Fibroblast of skin of left biceps (primary cell): ENCODE measurements around the gene SSBP4.
"Not testable (repeated sequence)": the region's sequence is repeated elsewhere in the genome, so short reads cannot be mapped to it uniquely, and the experiment has no call there.

ENCODE experiments used
- DNase-seq, 2 experiments: peaks; one replicate each; pipeline ENCODE4 v3.0.0-alpha.2; 2013; ENCODE audit warnings: low read depth in 2 of 2

The SSBP4 gene

GRCh38 chr19:18393836-18394235 lies 25.4 kb upstream of the SSBP4 start:
- DNase-seq: no peak

- no peak for DNase-seq
Measured at GRCh38 chr19:18396471-18397241, 22.5 kb upstream of the SSBP4 start.

- DNase-seq: no peak
Measured at GRCh38 chr19:18397242-18398202, 21.7 kb upstream of the SSBP4 start, which contains the start of gene LRRC25. Gene LRRC25 (minus strand): TSS chr19:18397622. CDS start chr19:18396963, 659 bp downstream.

- no peak for DNase-seq
Measured at GRCh38 chr19:18399008-18399407, 20.2 kb upstream of the SSBP4 start.

- DNase-seq: no peak
Measured at GRCh38 chr19:18401580-18402112, 17.6 kb upstream of the SSBP4 start.

- not testable (repeated sequence) for DNase-seq
Measured at GRCh38 chr19:18402455-18403248, 16.5 kb upstream of the SSBP4 start.

DNA sequence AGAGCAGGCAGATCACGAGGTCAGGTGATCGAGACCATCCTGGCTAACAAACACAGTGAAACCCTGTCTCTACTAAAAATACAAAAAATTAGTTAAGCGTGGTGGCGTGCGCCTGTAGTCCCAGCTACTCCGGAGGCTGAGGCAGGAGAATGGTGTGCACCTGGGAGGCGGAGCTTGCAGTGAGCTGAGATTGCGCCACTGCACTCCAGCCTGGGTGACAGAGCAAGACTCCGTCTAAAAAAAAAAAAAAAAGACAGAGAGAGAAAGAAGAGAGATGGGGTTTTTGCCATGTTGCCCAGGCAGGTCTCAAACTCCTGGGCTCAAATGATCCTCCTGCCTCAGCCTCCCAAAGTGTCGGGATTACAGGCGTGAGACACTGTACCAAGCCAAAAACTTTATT lies 13.4 kb upstream of the SSBP4 start:
- not testable (repeated sequence) for DNase-seq

DNA sequence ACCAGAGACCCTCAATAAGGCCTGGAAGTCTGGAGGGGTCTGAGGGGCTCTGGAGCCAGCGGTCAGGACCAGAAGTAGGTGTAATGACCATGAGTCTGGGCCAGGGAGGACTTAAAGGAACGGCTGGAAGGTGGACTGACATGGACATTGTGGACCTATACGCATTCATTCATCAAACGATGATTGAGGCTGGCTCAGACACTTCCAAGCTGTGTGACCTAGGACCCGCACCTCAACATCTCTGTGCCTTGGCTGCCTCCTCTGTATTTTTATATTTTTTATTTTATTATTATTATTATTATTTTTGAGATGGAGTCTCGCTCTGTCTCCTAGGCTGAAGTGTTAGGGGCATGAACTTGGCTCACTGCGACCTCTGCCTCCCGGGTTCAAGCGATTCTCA lies 12.4 kb upstream of the SSBP4 start:
- no peak for DNase-seq

DNA sequence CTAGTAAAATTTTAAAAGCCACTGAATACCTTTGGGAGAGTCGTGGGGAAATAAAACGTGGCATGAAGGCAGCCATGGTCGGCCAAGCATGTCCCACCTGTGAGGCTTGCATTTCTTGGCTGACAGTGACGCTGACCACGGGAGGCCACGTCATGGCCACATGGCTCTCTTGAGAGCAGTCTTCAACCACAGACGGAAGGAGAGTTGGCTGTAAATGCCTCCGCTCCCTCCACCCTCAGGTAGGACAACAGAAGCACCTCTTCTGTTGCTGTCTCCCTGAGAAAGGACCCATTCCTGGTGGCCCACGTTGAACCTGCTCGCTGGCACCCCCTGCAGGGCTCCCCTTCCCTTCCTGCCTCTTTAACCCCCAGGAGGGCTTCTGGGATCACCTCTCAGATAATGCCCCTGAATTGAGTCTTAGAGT lies 11.1 kb upstream of the SSBP4 start:
- DNase-seq: no peak

GRCh38 chr19:18412610-18413239 lies 6.5 kb upstream of the SSBP4 start:
- no peak for DNase-seq

DNA sequence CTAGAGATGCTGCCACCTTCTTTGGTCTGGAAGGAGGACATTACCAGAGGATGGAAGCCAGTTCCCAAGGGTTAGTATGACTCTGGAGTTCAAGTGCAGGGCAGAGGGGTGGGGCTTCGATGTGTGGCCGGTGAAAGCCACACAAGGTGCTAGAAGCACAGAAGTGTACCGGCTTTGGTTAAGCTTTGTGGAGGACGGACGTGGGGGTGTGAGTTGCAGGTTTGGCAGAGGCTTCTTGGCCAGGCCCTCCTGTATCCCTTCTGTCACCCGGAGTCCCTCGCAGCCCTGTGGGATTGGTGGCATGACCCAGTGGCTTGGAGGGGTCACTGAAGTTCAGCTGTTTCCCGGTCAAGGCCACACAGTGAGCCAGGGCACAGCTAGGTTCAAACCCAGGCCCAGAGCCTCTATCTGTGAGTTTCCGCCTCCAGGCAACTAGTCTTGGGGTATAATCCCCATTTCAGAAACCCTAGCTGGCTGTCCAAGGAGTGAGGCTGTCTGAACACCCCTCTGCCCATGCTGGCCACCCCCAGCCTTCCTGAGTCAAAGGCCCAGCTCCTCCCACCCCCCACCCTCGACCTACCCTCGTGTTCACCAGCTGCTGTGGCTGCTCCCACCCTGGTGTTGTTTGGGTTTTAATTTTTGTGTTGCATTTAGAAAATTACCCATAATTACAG lies 4.6 kb upstream of the SSBP4 start:
- DNase-seq: no peak

GRCh38 chr19:18415178-18415867 lies 3.9 kb upstream of the SSBP4 start:
- DNase-seq: peak in 1 of 2 experiments; percentile 60

- DNase-seq: peak in 1 of 2 experiments; percentile 66
Measured at GRCh38 chr19:18416778-18417249, 2.4 kb upstream of the SSBP4 start.

GRCh38 chr19:18417250-18418028 lies 1.8 kb upstream of the SSBP4 start:
- peak; percentile 68 to 72 for DNase-seq

- DNase-seq: no peak
Measured at GRCh38 chr19:18418029-18418482, 1.1 kb upstream of the SSBP4 start.

GRCh38 chr19:18418483-18419194 lies 559 bp upstream of the SSBP4 start:
- no peak for DNase-seq

GRCh38 chr19:18419699-18420460 lies 682 bp downstream of the SSBP4 start:
- DNase-seq: no peak
